GM12878 (cell line): ENCODE data around the gene MALRD1. TPM values are rescaled to one million over a fixed set of nuclear protein-coding genes. Genes with fewer than 3 reads are reported as not detected.

ENCODE experiments used
- ATAC-seq: fragments of 200-7000 bp; cut with Tn5 transposase; 3 replicates; pipeline ENCODE4 v1.9.1; 2020; ENCODE audit warnings: mild to moderate bottlenecking, moderate library complexity
- BruUV-seq: library from RNA; stranded (reverse); fragments of 400-500 nt; replicated peaks from 2 replicates; lab custom pipeline; 2021; lab: Mats Ljungman, UMichigan
- CTCF ChIA-PET: fragments of 300-600 bp; sonication (Branson Sonifier 250); formaldehyde crosslinking; extraction: SDS; loops from one replicate; lab custom pipeline; 2021; ENCODE audit warnings: inconsistent platforms; lab: Yijun Ruan, JAX
- POLR2A ChIA-PET: fragments of 350-600 bp; formaldehyde crosslinking; extraction: SDS; loops from one replicate; lab custom pipeline; 2021; ENCODE audit warnings: inconsistent platforms; lab: Charles Lee
- RAD21 ChIA-PET: fragments of 300-600 bp; sonication (Branson Sonifier 250); formaldehyde crosslinking; loops from one replicate; lab custom pipeline; 2023; ENCODE audit warnings: antibody characterized with exemption; ENCODE audit not compliant: unreplicated experiment; lab: Charles Lee
- SMC1A ChIA-PET: fragments of 300-600 bp; sonication (Branson Sonifier 250); formaldehyde crosslinking; loops from one replicate; lab custom pipeline; 2023; ENCODE audit not compliant: unreplicated experiment, uncharacterized antibody; lab: Charles Lee
- DNase-seq: peaks from one replicate; pipeline ENCODE4 v3.0.0-alpha.2; 2011; ENCODE audit warnings: low read depth, low spot score
- FAIRE-seq: peaks from 3 replicates; lab custom pipeline; 2011; peaks lifted over from hg19 to GRCh38; lab: Jason Lieb, UNC
- H2AFZ ChIP-seq: 2 replicates; pipeline ENCODE4 v1.6.0; 2011; ENCODE audit warnings: low read depth, low read length, control low read depth; ENCODE audit not compliant: control insufficient read depth
- H3K27ac ChIP-seq: 2 replicates; pipeline ENCODE4 v1.5.1; 2011; ENCODE audit warnings: control low read depth; ENCODE audit not compliant: control insufficient read depth, insufficient read depth
- H3K27me3 ChIP-seq, 2 experiments: replicated peaks in 1 of 2; 2 replicates each; pipeline versions ENCODE4 v1.6.0 to v1.6.1; 2011; ENCODE audit warnings: low read length in 1 of 2; ENCODE audit not compliant: control insufficient read depth in 2 of 2, insufficient read depth in 2 of 2
- H3K36me3 ChIP-seq, 2 experiments: 2 replicates each; pipeline ENCODE4 v1.5.1; 2011; ENCODE audit warnings: low read length in 1 of 2; ENCODE audit not compliant: control insufficient read depth in 2 of 2, insufficient read depth in 2 of 2
- H3K4me1 ChIP-seq: 2 replicates; pipeline ENCODE4 v1.6.1; 2011; ENCODE audit warnings: mild to moderate bottlenecking, low read length, moderate library complexity, mixed read lengths; ENCODE audit not compliant: control insufficient read depth, insufficient read depth
- H3K4me2 ChIP-seq: 2 replicates; pipeline ENCODE4 v1.6.0; 2011; ENCODE audit warnings: control low read depth; ENCODE audit not compliant: control insufficient read depth, insufficient read depth
- H3K4me3 ChIP-seq: fragments of 200-600 bp; sonication (generic); 2 replicates; pipeline ENCODE4 v1.5.1; 2016
- H3K79me2 ChIP-seq: 2 replicates; pipeline ENCODE4 v1.6.0; 2011; ENCODE audit warnings: low read length; ENCODE audit not compliant: control insufficient read depth, insufficient read depth
- H3K9ac ChIP-seq: 2 replicates; pipeline ENCODE4 v1.8.0; 2011; ENCODE audit warnings: low read length, control low read depth, mixed read lengths; ENCODE audit not compliant: control insufficient read depth, insufficient read depth
- H3K9me3 ChIP-seq: replicated peaks from 3 replicates; pipeline ENCODE4 v1.5.1; 2011; ENCODE audit warnings: mild to moderate bottlenecking, low read length; ENCODE audit not compliant: control insufficient read depth, insufficient read depth
- H4K20me1 ChIP-seq: 2 replicates; pipeline ENCODE4 v1.6.0; 2011; ENCODE audit not compliant: control insufficient read depth, insufficient read depth
- CEBPB ChIP-seq, 2 experiments: fragments of 150-350 bp in 1 of 2; IDR thresholded peaks; 2 replicates each; pipeline ENCODE4 v1.6.1; 2012 to 2014; ENCODE audit warnings: low read depth in 2 of 2, low read length in 2 of 2, borderline replicate concordance in 1 of 2, inconsistent platforms in 1 of 2
- CHD2 ChIP-seq: IDR thresholded peaks from 2 replicates; pipeline ENCODE4 v1.6.1; 2011; ENCODE audit warnings: low read depth, low read length, improper control_type of control experiment, borderline replicate concordance
- E2F8 ChIP-seq: fragments of 450-650 bp; IDR thresholded peaks from 2 replicates; pipeline ENCODE4 v1.6.1; 2018; ENCODE audit warnings: mild to moderate bottlenecking, low read depth, moderate library complexity; ENCODE audit not compliant: partially characterized antibody
- GABPA ChIP-seq: IDR thresholded peaks from 2 replicates; pipeline ENCODE4 v1.6.1; 2014; ENCODE audit warnings: antibody characterized with exemption, low read depth, mild to moderate bottlenecking, inconsistent platforms
- IRF5 ChIP-seq: fragments of 450-650 bp; IDR thresholded peaks from 2 replicates; pipeline ENCODE4 v1.6.1; 2017; ENCODE audit warnings: borderline replicate concordance
- LARP7 ChIP-seq: fragments of 450-650 bp; IDR thresholded peaks from 2 replicates; pipeline ENCODE4 v1.6.1; 2017; ENCODE audit warnings: mild to moderate bottlenecking
- PKNOX1 ChIP-seq: fragments of 450-650 bp; IDR thresholded peaks from 2 replicates; pipeline ENCODE4 v1.6.1; 2016; ENCODE audit warnings: mild to moderate bottlenecking
- POLR2AphosphoS2 ChIP-seq: IDR thresholded peaks from 2 replicates; pipeline ENCODE4 v1.6.1; 2011; ENCODE audit warnings: low read depth, mild to moderate bottlenecking, low read length, improper control_type of control experiment, moderate library complexity
- RB1 ChIP-seq: fragments of 450-650 bp; formaldehyde crosslinking; IDR thresholded peaks from 2 replicates; pipeline ENCODE4 v1.6.1; 2017; ENCODE audit warnings: mild to moderate bottlenecking, borderline replicate concordance
- RUNX3 ChIP-seq: IDR thresholded peaks from 2 replicates; pipeline ENCODE4 v1.6.1; 2012; ENCODE audit warnings: low read length, inconsistent platforms
- SKIL ChIP-seq: fragments of 450-650 bp; IDR thresholded peaks from 2 replicates; pipeline ENCODE4 v1.6.1; 2017; ENCODE audit warnings: mild to moderate bottlenecking, low read depth, inconsistent platforms; ENCODE audit not compliant: poor library complexity, severe bottlenecking
- SMAD5 ChIP-seq: IDR thresholded peaks from 2 replicates; pipeline ENCODE4 v1.6.1; 2016; ENCODE audit warnings: antibody characterized with exemption, low read depth
- in situ Hi-C: fragments of 300-500 bp; cut with MboI; formaldehyde crosslinking; loops from 9 replicates; pipeline ENCODE4 v1.14.3; 2018; ENCODE audit warnings: mixed read lengths
- intact Hi-C: fragments of 100-400 bp; cut with micrococcal nuclease; formaldehyde crosslinking; loops from one replicate; pipeline ENCODE4 v1.14.2; 2022; ENCODE audit not compliant: unreplicated experiment
- polyA plus RNA-seq, 11 experiments: library from polyadenylated mRNA; depleted of rRNA in 4 of 11; unstranded in 6 of 11; stranded (reverse) in 5 of 11; fragments of >200 nt; fragmentation: Nextera tagmentation in 4 of 11; fragmentation: Illumina TruSeq in 1 of 11; extraction: Ambion mirVana in 4 of 11; extraction: Trizol in 1 of 11; gene quantifications; 1 replicate in 1 of 11; 2 replicates in 10 of 11; pipeline versions ENCODE4 v1.2.1 to v1.2.3, GENCODE V29; 2011 to 2016; ENCODE audit warnings: inconsistent platforms in 2 of 11, missing spikeins in 2 of 11, low read depth in 1 of 11
- total RNA-seq, 4 experiments: library from RNA; depleted of rRNA in 3 of 4; stranded (reverse); fragments of >200 nt in 3 of 4; fragmentation: Illumina TruSeq in 1 of 4; extraction: Trizol in 1 of 4; gene quantifications; 2 replicates each; pipeline versions ENCODE4 v1.2.1 to v1.2.3, GENCODE V29; 2013 to 2021
- TF ChIP-seq, protein P1 (sequence below): IDR thresholded peaks from 2 replicates; pipeline ENCODE4 v1.6.1; 2011; ENCODE audit warnings: borderline replicate concordance, low read depth, mild to moderate bottlenecking, moderate library complexity, mixed read lengths, low read length; ENCODE audit not compliant: insufficient read depth; ENCODE audit errors: extremely low read length
- TF ChIP-seq, protein P2 (sequence below): IDR thresholded peaks from 2 replicates; pipeline ENCODE4 v1.6.1; 2012; ENCODE audit warnings: low read length, inconsistent platforms

MALRD1 gene
- total and polyA plus RNA-seq, 10 of the 15 experiments (the other 5 are each of a cell fraction or from before 2014, with no cell fraction given), result 0.12 to 6.6 (median 0.26) TPM; not detected in 2

DNA sequence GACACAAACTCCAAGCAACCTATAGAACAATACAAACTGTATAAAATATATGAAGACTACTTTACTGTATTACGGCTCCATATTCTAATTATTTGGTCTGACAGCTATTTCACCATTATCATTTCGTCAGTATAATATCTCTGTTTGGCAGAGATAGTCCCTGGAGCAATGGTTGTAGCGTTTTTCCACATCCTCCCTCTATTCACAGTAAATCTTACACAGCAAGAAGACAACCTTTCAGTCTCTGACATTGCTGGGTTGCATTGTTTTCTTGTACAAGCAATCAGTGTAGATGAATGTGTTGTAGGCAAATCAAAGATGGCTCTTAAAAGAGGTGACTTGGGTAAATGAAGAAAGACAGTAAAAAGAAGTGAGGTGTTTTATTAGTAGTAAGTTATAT lies 662.0 kb downstream of the MALRD1 start (continued):
- TF ChIP-seq E2F8 (no peak), SMAD5 (no peak), CEBPB (IDR thresholded peaks at IDR 0.05; ENCODE audit: borderline replicate concordance in 1 of 2, low read depth in 2 of 2, low read length in 2 of 2) (no peak), RB1 (no peak), CHD2 (no peak), GABPA (no peak)

GRCh38 chr10:19713159-19713558 lies 664.6 kb downstream of the MALRD1 start:
- no peaks in the 10 kb centered on the region for H3K9me3 ChIP-seq
- H4K20me1 ChIP-seq, result no peaks in the 10 kb centered on the region
- H3K9ac ChIP-seq, result no peak overlapping the region
- no peak for TF ChIP-seq LARP7
- TF ChIP-seq, protein P1, sequence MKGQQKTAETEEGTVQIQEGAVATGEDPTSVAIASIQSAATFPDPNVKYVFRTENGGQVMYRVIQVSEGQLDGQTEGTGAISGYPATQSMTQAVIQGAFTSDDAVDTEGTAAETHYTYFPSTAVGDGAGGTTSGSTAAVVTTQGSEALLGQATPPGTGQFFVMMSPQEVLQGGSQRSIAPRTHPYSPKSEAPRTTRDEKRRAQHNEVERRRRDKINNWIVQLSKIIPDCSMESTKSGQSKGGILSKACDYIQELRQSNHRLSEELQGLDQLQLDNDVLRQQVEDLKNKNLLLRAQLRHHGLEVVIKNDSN, result no peak
- TF ChIP-seq, protein P2, sequence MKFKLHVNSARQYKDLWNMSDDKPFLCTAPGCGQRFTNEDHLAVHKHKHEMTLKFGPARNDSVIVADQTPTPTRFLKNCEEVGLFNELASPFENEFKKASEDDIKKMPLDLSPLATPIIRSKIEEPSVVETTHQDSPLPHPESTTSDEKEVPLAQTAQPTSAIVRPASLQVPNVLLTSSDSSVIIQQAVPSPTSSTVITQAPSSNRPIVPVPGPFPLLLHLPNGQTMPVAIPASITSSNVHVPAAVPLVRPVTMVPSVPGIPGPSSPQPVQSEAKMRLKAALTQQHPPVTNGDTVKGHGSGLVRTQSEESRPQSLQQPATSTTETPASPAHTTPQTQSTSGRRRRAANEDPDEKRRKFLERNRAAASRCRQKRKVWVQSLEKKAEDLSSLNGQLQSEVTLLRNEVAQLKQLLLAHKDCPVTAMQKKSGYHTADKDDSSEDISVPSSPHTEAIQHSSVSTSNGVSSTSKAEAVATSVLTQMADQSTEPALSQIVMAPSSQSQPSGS, result no peak
- no peak for TF ChIP-seq IRF5
- TF ChIP-seq SKIL, result no peak
- no peak for TF ChIP-seq POLR2AphosphoS2
- no peak for TF ChIP-seq RUNX3
- no peak for TF ChIP-seq PKNOX1
- TF ChIP-seq, all 136 proteins: peak for 0
- Histone ChIP-seq H3K4me1 (no peaks in the 10 kb centered on the region), H3K79me2 (no peaks in the 10 kb centered on the region), H3K4me2 (no peak overlapping the region), H3K4me3 (no peak overlapping the region), H3K27me3 (no peaks in the 10 kb centered on the region), H3K27ac (no peak overlapping the region), H2AFZ (no peak overlapping the region), H3K36me3 (no peaks in the 10 kb centered on the region)
- SMC1A ChIA-PET, result no interaction called here
- POLR2A ChIA-PET, result no interaction called here
- RAD21 ChIA-PET, result no interaction called here
- FAIRE-seq (no peak), DNase-seq (no peak), ATAC-seq (no peak)
- CTCF ChIA-PET, result no interaction called here
- in situ Hi-C loops, result no loop called here
- BruUV-seq, result no TSS peak
- intact Hi-C loops, result no loop called here
